A673 (cell line): Measurements from ENCODE around the gene PDCD11. TPM values are rescaled to one million over a fixed set of nuclear protein-coding genes. Genes with fewer than 3 reads are reported as not detected.

Source experiments
- BruUV-seq: library from RNA; stranded (reverse); fragments of 400-500 nt; replicated peaks from 2 replicates; lab custom pipeline; 2021; lab: Mats Ljungman, UMichigan
- CTCF ChIA-PET: fragments of 300-600 bp; sonication (Branson Sonifier 250); formaldehyde crosslinking; loops from one replicate; lab custom pipeline; 2022; ENCODE audit warnings: antibody characterized with exemption; lab: Charles Lee
- POLR2A ChIA-PET: fragments of 300-600 bp; sonication (Branson Sonifier 250); formaldehyde crosslinking; loops from one replicate; lab custom pipeline; 2022; ENCODE audit warnings: antibody characterized with exemption; ENCODE audit not compliant: low non-redundant PET; lab: Charles Lee
- DNase-seq: peaks from one replicate; pipeline ENCODE4 v3.0.0-alpha.2; 2015; ENCODE audit warnings: low spot score
- H3K27ac ChIP-seq: fragments of 200-600 bp; sonication (generic); 2 replicates; pipeline ENCODE4 v1.5.1; 2016; ENCODE audit warnings: mixed run types, low read depth, mild to moderate bottlenecking, mixed read lengths, antibody characterized with exemption, low read length; ENCODE audit not compliant: poor library complexity, severe bottlenecking
- H3K27me3 ChIP-seq: fragments of 200-600 bp; sonication (generic); replicated peaks from 2 replicates; pipeline ENCODE4 v1.6.1; 2017; ENCODE audit warnings: mixed run types, low read depth, mild to moderate bottlenecking, mixed read lengths, antibody characterized with exemption, low read length; ENCODE audit not compliant: insufficient read depth, poor library complexity
- H3K36me3 ChIP-seq: fragments of 200-600 bp; sonication (generic); 2 replicates; pipeline ENCODE4 v1.6.1; 2016; ENCODE audit warnings: mixed run types, mild to moderate bottlenecking, mixed read lengths, antibody characterized with exemption, low read length; ENCODE audit not compliant: insufficient read depth, poor library complexity, severe bottlenecking
- H3K4me1 ChIP-seq: fragments of 200-600 bp; sonication (generic); 2 replicates; pipeline ENCODE4 v1.6.1; 2017; ENCODE audit warnings: mixed run types, mild to moderate bottlenecking, mixed read lengths, antibody characterized with exemption, low read length; ENCODE audit not compliant: insufficient read depth, poor library complexity, severe bottlenecking
- H3K4me3 ChIP-seq: fragments of 200-600 bp; sonication (generic); 2 replicates; pipeline ENCODE4 v1.5.1; 2016; ENCODE audit warnings: low read depth, mixed run types, mild to moderate bottlenecking, mixed read lengths, low read length; ENCODE audit not compliant: poor library complexity, severe bottlenecking
- H3K9me3 ChIP-seq: fragments of 200-600 bp; sonication (generic); 2 replicates; pipeline ENCODE4 v1.6.1; 2016; ENCODE audit warnings: mixed run types, low read depth, mild to moderate bottlenecking, mixed read lengths, antibody characterized with exemption, low read length; ENCODE audit not compliant: poor library complexity, severe bottlenecking
- EZH2 ChIP-seq: fragments of 200-600 bp; sonication (generic); IDR thresholded peaks from 2 replicates; pipeline ENCODE4 v1.6.1; 2017; ENCODE audit warnings: borderline replicate concordance, low read depth, mild to moderate bottlenecking, mixed read lengths, antibody characterized with exemption, low read length; ENCODE audit not compliant: poor library complexity, severe bottlenecking
- intact Hi-C: fragments of 100-400 bp; cut with micrococcal nuclease; formaldehyde crosslinking; loops from one replicate; pipeline ENCODE4 v1.10.0; 2022; ENCODE audit not compliant: unreplicated experiment
- total RNA-seq: library from RNA; stranded (reverse); gene quantifications from 2 replicates; pipeline ENCODE4 v1.2.3, GENCODE V29; 2021
- TF ChIP-seq, protein P1 (sequence below): fragments of 300-800, 200-600 bp; sonication (generic); conservative IDR thresholded peaks from 2 replicates; pipeline ENCODE4 v1.5.1; 2017; ENCODE audit warnings: low read depth, mild to moderate bottlenecking, antibody characterized with exemption, low read length, moderate library complexity, mixed read lengths

The PDCD11 gene
- total RNA-seq, 1 experiment from 2014 or later: 78.1 TPM

DNA sequence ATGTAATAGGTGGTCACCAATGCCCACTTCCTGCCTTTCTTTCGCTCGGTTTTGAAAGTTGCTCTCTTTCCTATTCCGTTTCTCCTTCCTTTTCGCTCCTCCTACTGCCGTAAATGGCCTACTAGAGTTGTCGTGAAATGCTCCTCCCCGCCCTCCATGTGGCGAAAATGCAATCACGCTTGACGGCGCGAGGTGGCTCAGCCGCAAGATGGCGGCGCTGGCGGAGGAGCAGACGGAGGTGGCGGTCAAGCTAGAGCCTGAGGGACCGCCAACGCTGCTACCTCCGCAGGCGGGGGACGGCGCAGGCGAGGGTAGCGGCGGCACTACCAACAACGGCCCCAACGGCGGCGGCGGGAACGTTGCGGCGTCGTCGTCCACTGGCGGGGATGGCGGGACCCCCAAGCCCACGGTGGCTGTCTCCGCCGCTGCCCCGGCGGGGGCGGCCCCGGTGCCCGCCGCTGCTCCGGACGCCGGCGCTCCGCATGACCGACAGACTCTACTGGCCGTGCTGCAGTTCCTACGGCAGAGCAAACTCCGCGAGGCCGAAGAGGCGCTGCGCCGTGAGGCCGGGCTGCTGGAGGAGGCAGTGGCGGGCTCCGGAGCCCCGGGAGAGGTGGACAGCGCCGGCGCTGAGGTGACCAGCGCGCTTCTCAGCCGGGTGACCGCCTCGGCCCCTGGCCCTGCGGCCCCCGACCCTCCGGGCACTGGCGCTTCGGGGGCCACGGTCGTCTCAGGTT, 28.5 kb upstream of the PDCD11 start, which contains the start of gene TAF5:
TSS of gene TAF5 (plus strand) at position 195 of the 737 bp plus-strand sequence. CDS start at position 209, 14 bp downstream.
- TF ChIP-seq, protein P1, sequence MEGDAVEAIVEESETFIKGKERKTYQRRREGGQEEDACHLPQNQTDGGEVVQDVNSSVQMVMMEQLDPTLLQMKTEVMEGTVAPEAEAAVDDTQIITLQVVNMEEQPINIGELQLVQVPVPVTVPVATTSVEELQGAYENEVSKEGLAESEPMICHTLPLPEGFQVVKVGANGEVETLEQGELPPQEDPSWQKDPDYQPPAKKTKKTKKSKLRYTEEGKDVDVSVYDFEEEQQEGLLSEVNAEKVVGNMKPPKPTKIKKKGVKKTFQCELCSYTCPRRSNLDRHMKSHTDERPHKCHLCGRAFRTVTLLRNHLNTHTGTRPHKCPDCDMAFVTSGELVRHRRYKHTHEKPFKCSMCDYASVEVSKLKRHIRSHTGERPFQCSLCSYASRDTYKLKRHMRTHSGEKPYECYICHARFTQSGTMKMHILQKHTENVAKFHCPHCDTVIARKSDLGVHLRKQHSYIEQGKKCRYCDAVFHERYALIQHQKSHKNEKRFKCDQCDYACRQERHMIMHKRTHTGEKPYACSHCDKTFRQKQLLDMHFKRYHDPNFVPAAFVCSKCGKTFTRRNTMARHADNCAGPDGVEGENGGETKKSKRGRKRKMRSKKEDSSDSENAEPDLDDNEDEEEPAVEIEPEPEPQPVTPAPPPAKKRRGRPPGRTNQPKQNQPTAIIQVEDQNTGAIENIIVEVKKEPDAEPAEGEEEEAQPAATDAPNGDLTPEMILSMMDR: no peak
- no peak for TF ChIP-seq EZH2
- Histone ChIP-seq H3K27ac (peak within 1 kb of the TSS; percentile 84), H3K4me1 (peaks cover 8% of the 10 kb centered on the region), H3K9me3 (no peaks in the 10 kb centered on the region), H3K36me3 (no peaks in the 10 kb centered on the region), H3K27me3 (no peaks in the 10 kb centered on the region), H3K4me3 (peak within 1 kb of the TSS; percentile 87)
- DNase-seq: peak; percentile 98
- ChIA-PET POLR2A (no interaction called here), CTCF (interaction anchor here (0.5 kb wide), 1 partner anchor 451 kb away, joined by 4 read pairs; no protein-coding TSS in a partner anchor)
- intact Hi-C loops: no loop called here
- BruUV-seq: no TSS peak

DNA sequence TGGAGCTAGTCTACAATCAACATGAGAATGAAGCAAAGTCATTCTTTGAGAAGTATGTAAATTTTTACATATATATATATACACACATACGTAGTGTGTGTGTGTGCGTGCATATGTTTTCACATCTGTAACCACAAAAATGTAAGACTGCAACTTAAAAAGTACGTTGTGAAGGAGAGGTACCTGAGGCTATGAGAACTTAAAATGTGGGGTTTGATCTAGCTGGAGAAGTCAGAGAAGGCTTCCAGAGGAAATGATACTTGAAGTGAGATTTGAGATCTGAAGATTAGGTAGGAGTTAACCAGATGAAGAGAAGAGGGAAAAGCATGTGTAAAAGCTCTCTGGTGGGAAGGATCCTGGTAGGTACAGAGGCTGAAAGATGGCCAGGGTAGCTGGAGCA, 22.9 kb upstream of the PDCD11 start:
- Histone ChIP-seq H3K4me1 (peaks cover 8% of the 10 kb centered on the region), H3K9me3 (no peaks in the 10 kb centered on the region), H3K4me3 (no peak overlapping the region), H3K27me3 (no peaks in the 10 kb centered on the region), H3K36me3 (peaks cover 23% of the 10 kb centered on the region), H3K27ac (no peak overlapping the region)
- POLR2A ChIA-PET: no interaction called here
- TF ChIP-seq, protein P1: no peak
- no peak for TF ChIP-seq EZH2
- CTCF ChIA-PET: no interaction called here
- intact Hi-C loops: no loop called here
- BruUV-seq: no TSS peak
- DNase-seq: no peak

DNA sequence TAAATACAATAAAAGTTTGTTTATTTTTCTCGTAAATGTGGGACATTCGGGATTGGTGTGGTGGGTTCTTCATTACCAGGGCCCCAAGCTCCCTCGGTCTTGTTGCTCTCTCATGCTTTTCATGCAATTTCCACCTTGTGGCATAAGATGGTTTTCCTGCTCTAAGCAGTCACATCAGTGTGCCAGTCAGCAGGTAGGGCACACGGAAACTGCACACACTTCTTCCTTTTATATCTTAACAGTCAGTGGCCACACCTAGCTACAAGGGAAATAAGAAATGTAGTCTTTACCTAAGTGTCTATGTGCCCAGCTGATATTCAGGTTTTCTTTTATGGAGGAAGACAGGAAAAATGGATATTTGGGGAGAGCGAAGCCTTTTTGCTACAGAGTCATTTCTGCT, 22.2 kb upstream of the PDCD11 start:
- TF ChIP-seq, protein P1: no peak
- no peak for TF ChIP-seq EZH2
- ChIA-PET POLR2A (no interaction called here), CTCF (interaction anchor here (0.6 kb wide), 1 partner anchor 312 kb away, joined by 9 read pairs; no protein-coding TSS in a partner anchor)
- Histone ChIP-seq H3K4me3 (no peak overlapping the region), H3K9me3 (no peaks in the 10 kb centered on the region), H3K36me3 (peaks cover 28% of the 10 kb centered on the region), H3K27me3 (no peaks in the 10 kb centered on the region), H3K4me1 (peaks cover 3% of the 10 kb centered on the region), H3K27ac (no peak overlapping the region)
- intact Hi-C loops: no loop called here
- no peak for DNase-seq
- no TSS peak for BruUV-seq
